Measurements from ENCODE around the gene MIEF1.

MIEF1 gene

DNA sequence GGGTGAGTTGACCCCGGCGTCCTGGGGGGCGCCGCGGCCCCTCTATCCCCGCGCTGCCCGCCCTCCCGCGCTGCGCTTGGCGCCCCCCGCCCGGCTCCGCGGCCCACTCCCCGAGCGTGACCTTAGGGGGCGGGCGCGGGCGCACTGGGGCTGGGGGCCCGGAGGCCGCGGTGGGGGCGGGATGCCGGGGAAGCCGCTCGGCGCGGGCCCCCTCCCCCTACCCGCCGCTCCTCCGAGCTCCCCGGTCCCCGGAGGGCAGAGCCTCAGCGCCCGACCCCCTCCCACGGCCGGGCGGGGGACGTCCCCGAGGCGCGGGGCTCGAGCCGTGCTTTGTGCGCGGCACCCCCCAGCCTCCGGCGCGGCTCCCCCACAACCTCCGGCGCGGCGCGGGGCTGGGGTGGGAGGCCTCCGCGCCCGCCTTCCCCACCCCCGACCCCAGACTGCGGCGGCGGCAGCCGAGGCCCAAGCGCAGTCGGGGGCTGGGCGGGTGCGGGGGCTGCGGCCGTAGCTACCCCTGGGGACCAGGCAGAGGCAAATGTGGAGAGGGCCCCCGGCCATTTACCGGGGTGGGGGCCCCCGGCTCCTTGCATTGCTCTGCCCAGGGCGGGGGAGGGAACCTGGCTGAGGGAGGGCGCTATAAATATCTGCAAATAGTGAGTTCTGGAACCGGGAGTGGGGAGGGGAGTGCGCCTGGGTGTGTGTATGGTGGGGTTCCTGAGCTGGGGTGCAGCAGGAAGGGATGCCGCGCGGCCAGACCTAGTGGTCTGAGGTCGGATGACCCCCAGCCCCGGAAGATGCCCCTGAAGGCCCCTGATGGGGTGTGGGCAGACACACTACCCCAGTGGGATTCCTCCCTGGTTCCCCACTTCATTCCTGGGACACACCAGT lies 44.3 kb upstream of the MIEF1 start:
- DNase-seq (ENCODE audit: low read depth) = no peak
- H3K4me3 ChIP-seq (replicated peaks; ENCODE audit: low read depth, low read length) = peak overlapping the region; percentile 37
- TF ChIP-seq, protein P1, sequence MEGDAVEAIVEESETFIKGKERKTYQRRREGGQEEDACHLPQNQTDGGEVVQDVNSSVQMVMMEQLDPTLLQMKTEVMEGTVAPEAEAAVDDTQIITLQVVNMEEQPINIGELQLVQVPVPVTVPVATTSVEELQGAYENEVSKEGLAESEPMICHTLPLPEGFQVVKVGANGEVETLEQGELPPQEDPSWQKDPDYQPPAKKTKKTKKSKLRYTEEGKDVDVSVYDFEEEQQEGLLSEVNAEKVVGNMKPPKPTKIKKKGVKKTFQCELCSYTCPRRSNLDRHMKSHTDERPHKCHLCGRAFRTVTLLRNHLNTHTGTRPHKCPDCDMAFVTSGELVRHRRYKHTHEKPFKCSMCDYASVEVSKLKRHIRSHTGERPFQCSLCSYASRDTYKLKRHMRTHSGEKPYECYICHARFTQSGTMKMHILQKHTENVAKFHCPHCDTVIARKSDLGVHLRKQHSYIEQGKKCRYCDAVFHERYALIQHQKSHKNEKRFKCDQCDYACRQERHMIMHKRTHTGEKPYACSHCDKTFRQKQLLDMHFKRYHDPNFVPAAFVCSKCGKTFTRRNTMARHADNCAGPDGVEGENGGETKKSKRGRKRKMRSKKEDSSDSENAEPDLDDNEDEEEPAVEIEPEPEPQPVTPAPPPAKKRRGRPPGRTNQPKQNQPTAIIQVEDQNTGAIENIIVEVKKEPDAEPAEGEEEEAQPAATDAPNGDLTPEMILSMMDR (IDR thresholded peaks at IDR 0.05; ENCODE audit: low read length, missing control alignments) = no peak

DNA sequence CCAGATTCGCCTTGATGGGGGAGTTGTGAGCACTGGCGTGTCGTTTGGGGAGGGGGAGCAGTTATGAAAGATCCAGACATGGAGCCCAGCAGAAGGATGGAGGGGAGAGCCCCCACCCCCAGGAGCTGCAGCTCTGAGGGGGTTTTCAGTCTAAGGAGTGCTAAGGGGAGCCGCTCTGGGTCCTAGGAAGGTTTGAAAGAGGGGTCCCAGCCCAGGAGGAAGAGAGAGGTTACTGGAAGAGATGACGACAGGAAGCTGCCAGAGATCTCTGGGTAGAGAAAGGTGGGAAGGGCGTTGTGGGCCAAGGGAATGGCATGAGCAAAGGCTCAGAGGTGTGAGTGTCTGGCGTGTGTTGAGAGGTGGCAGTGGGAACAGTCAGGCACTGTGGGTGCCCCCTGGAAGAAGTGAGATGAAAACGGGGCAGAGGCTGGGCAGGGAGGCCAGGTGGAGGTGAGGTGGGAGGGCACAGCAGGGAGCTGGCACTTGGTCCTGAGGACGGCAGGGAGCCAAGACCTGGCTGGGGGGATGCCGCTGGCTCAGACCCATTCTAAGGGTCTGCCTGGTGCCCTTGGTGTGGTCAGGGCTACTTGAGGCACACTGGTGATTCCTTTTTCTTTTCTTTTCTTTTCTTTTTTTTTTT lies 43.5 kb upstream of the MIEF1 start:
- no peak for DNase-seq (ENCODE audit: low read depth)
- H3K4me3 ChIP-seq (replicated peaks; ENCODE audit: low read depth, low read length) = no peak overlapping the region
- TF ChIP-seq, protein P1 (IDR thresholded peaks at IDR 0.05; ENCODE audit: low read length, missing control alignments) = no peak

DNA sequence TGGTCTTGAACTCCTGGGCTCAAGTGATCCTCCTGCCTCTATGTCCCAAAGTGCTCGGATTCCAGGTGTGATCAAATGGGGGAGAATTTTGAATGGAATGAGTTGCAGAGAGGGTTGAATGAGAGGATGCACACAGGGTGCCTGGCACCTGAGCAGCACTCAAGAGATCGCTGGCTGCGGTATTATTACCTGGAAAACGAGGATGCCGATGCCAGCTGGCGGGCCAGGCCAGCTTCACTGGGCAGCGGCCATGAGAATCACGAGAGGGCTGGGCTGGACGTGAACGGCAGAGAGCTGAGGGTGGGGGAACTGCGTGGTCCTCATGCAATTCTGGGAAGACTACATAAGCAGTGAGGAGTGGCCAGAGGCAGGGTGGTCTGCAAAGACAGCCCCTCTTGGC lies 42.4 kb upstream of the MIEF1 start:
- TF ChIP-seq, protein P1 (IDR thresholded peaks at IDR 0.05; ENCODE audit: low read length, missing control alignments) = no peak
- no peak for DNase-seq (ENCODE audit: low read depth)
- H3K4me3 ChIP-seq (replicated peaks; ENCODE audit: low read depth, low read length) = no peak overlapping the region

DNA sequence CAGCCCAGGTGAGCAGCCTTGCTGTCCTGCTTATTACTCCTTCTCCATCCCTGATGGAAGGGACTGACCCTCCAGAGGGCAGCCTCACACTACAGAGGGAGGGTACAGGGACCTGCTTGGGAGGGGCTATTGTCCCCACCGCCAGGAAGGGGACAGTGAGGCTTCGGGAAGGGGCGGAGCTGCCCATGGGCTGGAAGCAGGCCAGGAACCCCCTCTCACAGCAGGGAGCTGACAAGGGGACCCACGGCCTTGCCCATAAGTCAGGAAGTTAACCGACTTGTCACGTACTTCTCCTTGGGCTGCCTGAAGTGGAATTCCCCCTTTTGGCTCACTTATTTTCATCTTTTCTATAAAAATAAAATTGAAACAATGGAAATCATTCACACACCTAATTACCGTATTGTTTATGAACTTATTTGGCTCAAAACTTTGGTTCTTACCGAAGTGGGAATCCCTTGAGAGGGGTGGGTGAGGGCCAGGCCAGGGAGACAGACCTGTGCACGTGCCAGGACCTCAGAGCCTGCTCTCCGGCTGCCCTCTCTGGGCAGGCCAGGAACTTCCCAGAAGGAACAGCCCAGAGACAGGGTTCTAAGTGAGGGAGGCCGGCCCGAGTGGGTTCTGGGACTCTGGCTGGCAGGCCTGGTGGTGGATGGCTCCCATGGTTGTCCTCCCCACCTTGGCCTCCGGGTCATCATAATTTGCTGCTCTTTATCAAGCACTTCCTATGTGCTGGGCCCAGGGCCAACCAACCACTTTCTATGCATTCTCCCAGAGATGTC lies 39.5 kb upstream of the MIEF1 start:
- no peak for DNase-seq (ENCODE audit: low read depth)
- TF ChIP-seq, protein P1 (IDR thresholded peaks at IDR 0.05; ENCODE audit: low read length, missing control alignments) = peak; percentile 6
- no peak overlapping the region for H3K4me3 ChIP-seq (replicated peaks; ENCODE audit: low read depth, low read length)

DNA sequence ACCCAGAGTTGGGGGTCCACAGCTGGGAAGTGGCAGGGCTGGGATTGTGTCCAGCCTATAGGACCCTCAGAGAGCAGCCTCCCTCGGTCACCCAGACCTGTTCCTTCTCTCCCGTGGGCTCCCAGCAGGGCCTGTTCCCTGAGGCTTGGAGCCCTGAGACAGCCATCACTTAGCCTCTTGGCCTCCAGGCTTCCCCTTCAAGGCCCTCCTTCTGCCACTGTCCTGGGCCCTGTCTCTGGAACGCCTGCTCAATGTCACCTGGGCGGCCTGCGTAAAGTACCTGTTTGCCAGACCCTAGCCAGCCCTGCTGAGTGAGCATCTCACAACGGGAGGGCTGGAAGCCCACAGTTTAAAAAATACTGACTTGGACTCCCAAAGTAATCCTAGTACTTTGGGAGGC lies 38.8 kb upstream of the MIEF1 start:
- no peak overlapping the region for H3K4me3 ChIP-seq (replicated peaks; ENCODE audit: low read depth, low read length)
- DNase-seq (ENCODE audit: low read depth) = no peak
- TF ChIP-seq, protein P1 (IDR thresholded peaks at IDR 0.05; ENCODE audit: low read length, missing control alignments) = no peak

DNA sequence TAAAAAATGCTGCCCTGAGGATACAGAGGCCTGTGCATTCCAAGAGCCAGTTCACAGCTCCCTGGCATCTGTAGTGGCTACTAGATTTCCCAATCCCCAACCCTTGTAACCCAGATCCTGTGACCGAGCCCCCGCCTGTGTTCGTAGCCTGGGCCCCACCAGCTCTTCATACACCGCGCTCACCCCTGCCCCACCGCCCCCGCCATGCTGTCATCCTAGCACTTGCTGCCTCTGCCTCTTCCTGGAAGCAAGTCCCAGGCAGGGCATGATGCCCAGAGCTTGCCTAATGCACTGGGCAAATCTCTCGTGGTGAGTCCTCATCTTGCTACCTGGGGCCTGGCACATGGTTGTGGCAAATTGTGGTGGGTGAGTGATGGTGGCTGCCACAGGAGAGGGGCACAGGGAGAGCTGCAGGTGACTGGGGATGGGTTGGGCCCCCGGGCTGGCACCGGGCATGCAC lies 38.1 kb upstream of the MIEF1 start:
- peak; percentile 24 for DNase-seq (ENCODE audit: low read depth)
- TF ChIP-seq, protein P1 (IDR thresholded peaks at IDR 0.05; ENCODE audit: low read length, missing control alignments) = no peak
- H3K4me3 ChIP-seq (replicated peaks; ENCODE audit: low read depth, low read length) = no peak overlapping the region
